AG10803 (cell line): ENCODE measurements around the gene PAX8.

ENCODE experiments used
- DNase-seq: peaks from one replicate; pipeline ENCODE4 v3.0.0; 2010; ENCODE audit warnings: low read depth
- H3K4me3 ChIP-seq: 2 replicates; pipeline ENCODE4 v1.5.1; 2011; ENCODE audit warnings: mild to moderate bottlenecking, low read length, control low read depth
- CTCF ChIP-seq: conservative IDR thresholded peaks from 2 replicates; pipeline ENCODE4 v1.5.1; 2011; ENCODE audit warnings: mild to moderate bottlenecking, low read length, control low read depth, inconsistent platforms

The PAX8 gene

GRCh38 chr2:113203901-113204519 is 74.7 kb downstream of the PAX8 start:
- peak; percentile 53 for DNase-seq
- peak; percentile 93 for TF ChIP-seq CTCF
- no peak overlapping the region for H3K4me3 ChIP-seq

- no peak for TF ChIP-seq CTCF
- DNase-seq, result no peak
- no peak overlapping the region for H3K4me3 ChIP-seq
Observed at GRCh38 chr2:113203217-113203530, 75.5 kb downstream of the PAX8 start.

- DNase-seq, result no peak
- no peak for TF ChIP-seq CTCF
- H3K4me3 ChIP-seq, result no peak overlapping the region
Observed at GRCh38 chr2:113202305-113203216, 76.2 kb downstream of the PAX8 start.

- H3K4me3 ChIP-seq, result no peak overlapping the region
- no peak for TF ChIP-seq CTCF
- DNase-seq, result no peak
Observed at GRCh38 chr2:113201496-113202304, 77.0 kb downstream of the PAX8 start.

GRCh38 chr2:113200736-113201490 is 77.8 kb downstream of the PAX8 start:
- no peak for DNase-seq
- no peak overlapping the region for H3K4me3 ChIP-seq
- TF ChIP-seq CTCF, result no peak

- no peak for TF ChIP-seq CTCF
- DNase-seq, result no peak
- no peak overlapping the region for H3K4me3 ChIP-seq
Observed at GRCh38 chr2:113200236-113200635, 78.5 kb downstream of the PAX8 start.
